Activated B cell treated with CpG ODN at 0.5 μM for 24 hours (primary cell): Measurements from ENCODE around the gene TMEM198. TPM values are rescaled to one million over a fixed set of nuclear protein-coding genes. Genes with fewer than 3 reads are reported as not detected.

Experiments used
- ATAC-seq: fragments of 200-7000 bp; cut with Tn5 transposase; one replicate; pipeline ENCODE4 v1.10.0; 2021; ENCODE audit warnings: low read depth, mild to moderate bottlenecking, moderate library complexity
- CTCF ChIA-PET: fragments of 350-600 bp; sonication (Branson Sonifier 250); formaldehyde crosslinking; loops from one replicate; lab custom pipeline; 2021; ENCODE audit warnings: antibody characterized with exemption; lab: Charles Lee
- POLR2A ChIA-PET: fragments of 350-600 bp; sonication (Branson Sonifier 250); formaldehyde crosslinking; loops from one replicate; lab custom pipeline; 2021; ENCODE audit warnings: antibody characterized with exemption; lab: Charles Lee
- DNase-seq: peaks from one replicate; pipeline ENCODE4 v3.0.0; 2022
- H3K27ac Mint-ChIP-seq: one replicate; pipeline ENCODE4 v1.8.0; 2020; ENCODE audit warnings: mixed read lengths
- H3K27me3 Mint-ChIP-seq: one replicate; pipeline ENCODE4 v1.8.0; 2021; ENCODE audit warnings: mixed read lengths
- H3K36me3 Mint-ChIP-seq: one replicate; pipeline ENCODE4 v1.8.0; 2021; ENCODE audit warnings: low read depth, mixed read lengths
- H3K4me1 Mint-ChIP-seq: one replicate; pipeline ENCODE4 v1.8.0; 2021; ENCODE audit warnings: mixed read lengths
- H3K4me3 Mint-ChIP-seq: one replicate; pipeline ENCODE4 v1.8.0; 2020; ENCODE audit warnings: mild to moderate bottlenecking, mixed read lengths
- H3K9me3 Mint-ChIP-seq: one replicate; pipeline ENCODE4 v1.8.0; 2020; ENCODE audit warnings: mixed read lengths
- CTCF ChIP-seq: fragments of 200-600 bp; IDR thresholded peaks from one replicate; pipeline ENCODE4 v1.8.0; 2022; ENCODE audit warnings: antibody characterized with exemption, mild to moderate bottlenecking
- intact Hi-C: fragments of 100-400 bp; cut with micrococcal nuclease; formaldehyde crosslinking; loops from one replicate; pipeline ENCODE4 v1.15.1; 2024
- total RNA-seq: library from RNA; stranded (reverse); gene quantifications from 2 replicates; pipeline ENCODE4 v1.2.3, GENCODE V29; 2022

Gene TMEM198
- total RNA-seq, 1 donor from 2014 or later = 1.2 TPM

GRCh38 chr2:219499555-219499954 lies 44.3 kb upstream of the TMEM198 start:
- DNase-seq (no peak), ATAC-seq (no peak)
- H3K9me3 Mint-ChIP-seq = no peaks in the 10 kb centered on the region
- peaks cover 34% of the 10 kb centered on the region for H3K4me1 Mint-ChIP-seq
- intact Hi-C loops = loop anchor here (2.0 to 10.0 kb wide), 4 partner anchors 143 to 1705 kb away; partner anchors contain the start of genes CNOT9, CNPPD1, RETREG2 and USP37
- ChIA-PET POLR2A (interaction anchor here (0.6 to 2.1 kb wide), 3 partner anchors 10 to 186 kb away, joined by 3 to 7 read pairs (median 4); no protein-coding TSS in a partner anchor), CTCF (interaction anchor here (0.6 to 2.2 kb wide), 5 partner anchors 10 to 60 kb away, joined by 3 to 12 read pairs (median 3); partner anchors contain the start of genes CHPF and TMEM198)
- TF ChIP-seq CTCF = no peak
- H3K4me3 Mint-ChIP-seq = peak overlapping the region; percentile 98
- H3K27me3 Mint-ChIP-seq = peaks cover 21% of the 10 kb centered on the region
- H3K36me3 Mint-ChIP-seq = peaks cover 28% of the 10 kb centered on the region
- peak overlapping the region; percentile 86 for H3K27ac Mint-ChIP-seq

GRCh38 chr2:219500135-219500534 lies 43.7 kb upstream of the TMEM198 start:
- POLR2A ChIA-PET = interaction anchor here (0.6 to 2.1 kb wide), 3 partner anchors 9 to 185 kb away, joined by 3 to 7 read pairs (median 4); no protein-coding TSS in a partner anchor
- Mint-ChIP-seq H3K4me1 (peaks cover 34% of the 10 kb centered on the region), H3K9me3 (no peaks in the 10 kb centered on the region), H3K27me3 (peaks cover 18% of the 10 kb centered on the region), H3K4me3 (peak overlapping the region; percentile 98), H3K27ac (no peak overlapping the region), H3K36me3 (peaks cover 34% of the 10 kb centered on the region)
- no peak for TF ChIP-seq CTCF
- no peak for DNase-seq
- CTCF ChIA-PET = interaction anchor here (0.6 to 1.6 kb wide), 5 partner anchors 10 to 59 kb away, joined by 3 read pairs; partner anchors contain the start of genes CHPF and TMEM198
- ATAC-seq = no peak
- intact Hi-C loops = no loop called here

- H3K27ac Mint-ChIP-seq = no peak overlapping the region
- no peak for TF ChIP-seq CTCF
- H3K36me3 Mint-ChIP-seq = peaks cover 49% of the 10 kb centered on the region
- no peak overlapping the region for H3K4me3 Mint-ChIP-seq
- H3K27me3 Mint-ChIP-seq = peaks cover 8% of the 10 kb centered on the region
- ChIA-PET POLR2A (no interaction called here), CTCF (no interaction called here)
- no peak for ATAC-seq
- intact Hi-C loops = no loop called here
- H3K9me3 Mint-ChIP-seq = no peaks in the 10 kb centered on the region
- no peak for DNase-seq
- H3K4me1 Mint-ChIP-seq = peaks cover 25% of the 10 kb centered on the region
Observed at GRCh38 chr2:219501849-219502248, 42.0 kb upstream of the TMEM198 start.

- no peak overlapping the region for H3K27ac Mint-ChIP-seq
- intact Hi-C loops = no loop called here
- POLR2A ChIA-PET = no interaction called here
- ATAC-seq = no peak
- CTCF ChIA-PET = no interaction called here
- H3K27me3 Mint-ChIP-seq = peaks cover 3% of the 10 kb centered on the region
- peaks cover 20% of the 10 kb centered on the region for H3K4me1 Mint-ChIP-seq
- H3K36me3 Mint-ChIP-seq = peaks cover 52% of the 10 kb centered on the region
- TF ChIP-seq CTCF = no peak
- DNase-seq = no peak
- H3K4me3 Mint-ChIP-seq = no peak overlapping the region
- H3K9me3 Mint-ChIP-seq = no peaks in the 10 kb centered on the region
Observed at GRCh38 chr2:219502618-219503017, 41.2 kb upstream of the TMEM198 start.

- no peak for TF ChIP-seq CTCF
- DNase-seq = no peak
- intact Hi-C loops = no loop called here
- H3K27ac Mint-ChIP-seq = no peak overlapping the region
- ChIA-PET CTCF (interaction anchor here (0.9 kb wide), 1 partner anchor 24 kb away, joined by 3 read pairs; no protein-coding TSS in a partner anchor), POLR2A (no interaction called here)
- peaks cover 11% of the 10 kb centered on the region for H3K4me1 Mint-ChIP-seq
- H3K9me3 Mint-ChIP-seq = no peaks in the 10 kb centered on the region
- no peak for ATAC-seq
- H3K27me3 Mint-ChIP-seq = peaks cover 20% of the 10 kb centered on the region
- H3K36me3 Mint-ChIP-seq = peaks cover 49% of the 10 kb centered on the region
- H3K4me3 Mint-ChIP-seq = no peak overlapping the region
Observed at GRCh38 chr2:219505585-219505984, 38.2 kb upstream of the TMEM198 start.
